HG03439 (cell line): ENCODE measurements around the gene LRRC72.

ENCODE experiments used
- ATAC-seq: cut with Tn5 transposase; IDR thresholded peaks from one replicate; pipeline ENCODE4 v1.9.1; 2021; ENCODE audit warnings: mild to moderate bottlenecking, moderate library complexity; ENCODE audit not compliant: unreplicated experiment

LRRC72 gene

DNA sequence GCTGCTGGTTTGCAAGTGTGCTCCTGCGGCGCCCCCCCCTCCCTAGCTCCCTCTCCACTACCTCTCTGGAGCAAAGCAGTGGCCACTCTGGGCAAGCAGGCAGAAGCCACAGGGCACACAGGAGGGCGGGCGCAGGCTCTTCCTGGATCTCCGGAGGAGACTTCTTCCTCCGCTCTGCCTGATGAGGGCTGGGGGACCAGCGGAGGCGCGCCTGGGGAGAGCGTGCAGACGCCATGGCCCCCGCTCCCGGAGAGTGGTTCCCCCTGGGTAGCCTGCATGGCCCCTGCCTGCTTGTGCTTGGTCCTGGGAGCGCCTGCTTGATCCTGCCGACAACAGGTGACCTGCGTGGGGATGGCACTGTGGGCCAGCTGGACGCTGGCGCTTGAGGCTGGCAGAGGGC, 89.9 kb downstream of the LRRC72 start:
- ATAC-seq, result no peak

GRCh38 chr7:16619979-16620408, 93.4 kb downstream of the LRRC72 start:
- ATAC-seq, result peak; percentile 95

DNA sequence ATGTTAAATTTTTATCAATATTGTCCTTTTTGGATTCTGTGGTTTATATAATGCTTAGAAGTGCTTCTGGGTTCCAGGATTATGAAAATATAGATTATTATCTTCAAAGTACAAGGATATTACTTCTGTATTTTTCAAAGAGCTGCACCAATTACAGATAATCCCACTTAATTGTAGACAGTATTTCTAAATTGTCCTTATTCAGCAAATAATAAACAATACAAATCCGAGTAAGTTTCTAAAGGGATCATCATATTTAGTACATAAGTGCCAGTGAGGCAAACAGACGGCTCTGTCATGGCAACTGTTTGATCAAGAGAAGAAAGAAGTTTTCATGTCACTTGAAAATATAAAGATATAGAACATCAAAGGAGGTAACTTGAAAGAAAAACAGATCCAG, 99.8 kb downstream of the LRRC72 start:
- no peak for ATAC-seq

DNA sequence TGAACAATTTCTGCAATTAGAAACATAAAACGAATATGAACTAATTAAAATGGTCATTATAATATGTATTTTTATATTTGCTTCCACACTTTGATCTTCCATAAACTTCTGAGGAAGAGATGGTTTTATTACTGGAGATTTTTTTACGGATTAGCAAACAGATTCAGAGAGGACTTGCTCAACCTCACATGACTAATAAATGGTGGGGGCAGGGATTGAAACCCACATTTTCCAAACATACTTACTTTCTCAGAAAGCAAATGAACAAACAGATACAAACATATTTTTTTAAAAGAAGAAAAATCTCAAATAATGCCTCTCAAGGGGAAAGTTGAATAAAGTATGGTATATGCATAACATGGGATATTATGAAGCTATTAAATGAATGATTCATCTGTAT, 100.6 kb downstream of the LRRC72 start:
- no peak for ATAC-seq

DNA sequence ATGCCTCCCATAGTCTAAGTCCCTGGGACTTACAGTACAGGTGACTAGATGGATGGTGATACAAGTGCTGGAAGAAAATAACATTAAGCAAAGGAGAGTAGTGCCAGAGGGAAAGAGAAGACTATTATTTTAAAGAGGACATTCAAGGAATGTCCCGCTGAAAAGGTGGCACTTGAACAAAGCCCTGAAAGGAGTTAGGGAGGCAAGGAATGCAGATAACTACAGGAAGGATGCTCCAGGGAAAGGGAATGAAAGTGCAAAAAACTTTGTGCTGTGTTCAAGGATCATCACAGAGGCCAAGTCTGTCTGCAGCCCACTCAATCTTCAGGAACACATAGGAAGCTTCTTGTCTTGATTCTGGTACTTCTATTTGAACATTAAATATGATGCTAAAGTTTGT, 104.0 kb downstream of the LRRC72 start:
- no peak for ATAC-seq
